Body of pancreas (tissue), 4 donors: ENCODE measurements around the gene IMPDH1.

ENCODE experiments used
- CTCF ChIP-seq, 7 experiments: fragments of 450-650 bp in 4 of 7; fragments of 200-600 bp in 3 of 7; sonication (generic) in 3 of 7; IDR thresholded peaks; one replicate each; pipeline ENCODE4 v1.5.1; 2016 to 2019; ENCODE audit warnings: antibody characterized with exemption in 7 of 7
- POLR2A ChIP-seq, 3 donors: fragments of 450-650 bp; IDR thresholded peaks; one replicate each; pipeline ENCODE4 v1.6.1; 2016; ENCODE audit warnings: antibody characterized with exemption in 3 of 3, mild to moderate bottlenecking in 2 of 3

GRCh38 chr7:128398841-128399135 is 11.0 kb downstream of the IMPDH1 start:
- no peak for TF ChIP-seq CTCF (IDR thresholded peaks at IDR 0.05)
- TF ChIP-seq POLR2A (IDR thresholded peaks at IDR 0.05), result no peak
